ENCODE results near the gene DGKB.

DNA sequence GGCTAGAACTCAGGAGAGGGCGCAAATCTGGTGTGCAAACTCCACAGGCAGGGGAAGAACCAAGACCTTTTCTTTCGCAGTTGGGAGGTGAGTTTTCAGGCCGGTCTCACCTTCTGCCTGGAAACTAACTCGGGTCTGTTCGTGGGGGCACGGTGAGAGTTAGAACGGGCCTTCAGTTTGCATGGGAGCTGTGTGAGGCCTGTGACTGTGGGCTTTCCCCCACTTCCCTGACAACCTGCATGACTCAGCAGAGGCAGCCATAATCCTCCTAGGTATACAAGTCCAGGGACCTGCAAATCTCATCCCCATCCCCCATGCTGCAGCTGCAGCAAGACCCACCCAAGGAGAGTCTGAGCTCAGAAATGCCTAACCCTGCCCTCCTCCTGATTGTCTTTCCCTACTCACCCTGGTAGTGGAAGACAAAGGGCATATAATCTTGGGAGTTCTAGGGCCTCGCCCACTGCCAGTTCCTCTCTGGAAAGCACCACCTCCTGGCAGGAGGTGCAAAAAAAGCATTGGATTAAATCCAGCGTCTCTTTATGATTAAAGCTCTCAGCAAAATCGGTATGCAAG, 718.2 kb downstream of the DGKB start:
- TF ChIP-seq, protein P1, sequence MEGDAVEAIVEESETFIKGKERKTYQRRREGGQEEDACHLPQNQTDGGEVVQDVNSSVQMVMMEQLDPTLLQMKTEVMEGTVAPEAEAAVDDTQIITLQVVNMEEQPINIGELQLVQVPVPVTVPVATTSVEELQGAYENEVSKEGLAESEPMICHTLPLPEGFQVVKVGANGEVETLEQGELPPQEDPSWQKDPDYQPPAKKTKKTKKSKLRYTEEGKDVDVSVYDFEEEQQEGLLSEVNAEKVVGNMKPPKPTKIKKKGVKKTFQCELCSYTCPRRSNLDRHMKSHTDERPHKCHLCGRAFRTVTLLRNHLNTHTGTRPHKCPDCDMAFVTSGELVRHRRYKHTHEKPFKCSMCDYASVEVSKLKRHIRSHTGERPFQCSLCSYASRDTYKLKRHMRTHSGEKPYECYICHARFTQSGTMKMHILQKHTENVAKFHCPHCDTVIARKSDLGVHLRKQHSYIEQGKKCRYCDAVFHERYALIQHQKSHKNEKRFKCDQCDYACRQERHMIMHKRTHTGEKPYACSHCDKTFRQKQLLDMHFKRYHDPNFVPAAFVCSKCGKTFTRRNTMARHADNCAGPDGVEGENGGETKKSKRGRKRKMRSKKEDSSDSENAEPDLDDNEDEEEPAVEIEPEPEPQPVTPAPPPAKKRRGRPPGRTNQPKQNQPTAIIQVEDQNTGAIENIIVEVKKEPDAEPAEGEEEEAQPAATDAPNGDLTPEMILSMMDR (IDR thresholded peaks at IDR 0.05) = no peak
- TF ChIP-seq POLR2A (IDR thresholded peaks at IDR 0.05) = no peak
